Parathyroid adenoma (tissue), 2 donors: Measurements from ENCODE around the gene WFS1.

Experiments used
- H2AFZ ChIP-seq: fragments of 300-600 bp; sonication (generic); one replicate; pipeline ENCODE4 v1.7.0; 2017; ENCODE audit warnings: antibody characterized with exemption, mild to moderate bottlenecking
- H3K27ac ChIP-seq: fragments of 300-600 bp; sonication (generic); one replicate; pipeline ENCODE4 v1.7.0; 2017
- H3K27me3 ChIP-seq: fragments of 300-600 bp; sonication (generic); one replicate; pipeline ENCODE4 v1.7.0; 2017; ENCODE audit warnings: low read length; ENCODE audit not compliant: control insufficient read depth, insufficient read depth
- H3K36me3 ChIP-seq: fragments of 300-600 bp; sonication (generic); one replicate; pipeline ENCODE4 v1.7.0; 2017; ENCODE audit warnings: low read length; ENCODE audit not compliant: control insufficient read depth, insufficient read depth
- H3K4me1 ChIP-seq: fragments of 300-600 bp; sonication (generic); one replicate; pipeline ENCODE4 v1.7.0; 2017; ENCODE audit warnings: control low read depth
- H3K4me2 ChIP-seq: fragments of 300-600 bp; sonication (generic); one replicate; pipeline ENCODE4 v1.7.0; 2017; ENCODE audit warnings: low read length
- H3K4me3 ChIP-seq: fragments of 300-600 bp; sonication (generic); one replicate; pipeline ENCODE4 v1.7.0; 2017; ENCODE audit warnings: low read depth, low read length
- H3K79me2 ChIP-seq: fragments of 300-600 bp; sonication (generic); one replicate; pipeline ENCODE4 v1.7.0; 2017; ENCODE audit warnings: control low read depth
- H3K9ac ChIP-seq: fragments of 300-600 bp; sonication (generic); one replicate; pipeline ENCODE4 v1.7.0; 2017; ENCODE audit warnings: mild to moderate bottlenecking
- H3K9me3 ChIP-seq: fragments of 300-600 bp; sonication (generic); one replicate; pipeline ENCODE4 v1.7.0; 2017; ENCODE audit warnings: low read length; ENCODE audit not compliant: control insufficient read depth
- CTCF ChIP-seq: fragments of 300-600 bp; sonication (generic); IDR thresholded peaks from one replicate; pipeline ENCODE4 v1.7.0; 2017; ENCODE audit warnings: antibody characterized with exemption, mild to moderate bottlenecking
- donor health status: primary hyperparathyroidism.

Gene WFS1

GRCh38 chr4:6352031-6352692, 82.5 kb downstream of the WFS1 start:
- H3K9ac ChIP-seq = no peak overlapping the region
- TF ChIP-seq CTCF = no peak
- no peaks in the 10 kb centered on the region for H3K79me2 ChIP-seq
- H3K27me3 ChIP-seq = no peaks in the 10 kb centered on the region
- no peak overlapping the region for H3K27ac ChIP-seq
- H2AFZ ChIP-seq = no peak overlapping the region
- no peaks in the 10 kb centered on the region for H3K4me1 ChIP-seq
- no peak overlapping the region for H3K4me2 ChIP-seq
- no peaks in the 10 kb centered on the region for H3K9me3 ChIP-seq
- H3K36me3 ChIP-seq = no peaks in the 10 kb centered on the region
- H3K4me3 ChIP-seq = no peak overlapping the region
